ENCODE measurements around the gene CCSER2.
"Not testable (repeated sequence)": the region's sequence is repeated elsewhere in the genome, so short reads cannot be mapped to it uniquely, and the experiment has no call there.

CCSER2 gene

DNA sequence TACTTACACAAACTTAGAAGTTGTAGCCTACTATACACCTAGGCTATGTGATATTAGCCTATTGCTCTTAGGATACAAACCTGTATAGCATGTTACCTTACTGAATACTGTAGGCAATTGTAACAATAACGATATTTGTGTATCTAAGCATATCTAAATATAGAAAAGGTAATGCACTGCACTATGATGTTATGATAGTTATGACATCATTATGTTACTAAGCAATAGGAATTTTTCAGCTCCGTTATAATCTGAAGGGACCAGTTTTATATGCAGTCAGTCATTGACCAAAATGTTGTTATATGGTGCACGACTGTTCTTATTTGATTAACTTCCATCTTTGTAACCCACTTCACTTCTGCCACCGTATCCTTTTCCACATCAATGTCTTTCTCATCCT, 62.0 kb downstream of the CCSER2 start:
- DNase-seq (ENCODE audit: low read depth, low spot score) = no peak

DNA sequence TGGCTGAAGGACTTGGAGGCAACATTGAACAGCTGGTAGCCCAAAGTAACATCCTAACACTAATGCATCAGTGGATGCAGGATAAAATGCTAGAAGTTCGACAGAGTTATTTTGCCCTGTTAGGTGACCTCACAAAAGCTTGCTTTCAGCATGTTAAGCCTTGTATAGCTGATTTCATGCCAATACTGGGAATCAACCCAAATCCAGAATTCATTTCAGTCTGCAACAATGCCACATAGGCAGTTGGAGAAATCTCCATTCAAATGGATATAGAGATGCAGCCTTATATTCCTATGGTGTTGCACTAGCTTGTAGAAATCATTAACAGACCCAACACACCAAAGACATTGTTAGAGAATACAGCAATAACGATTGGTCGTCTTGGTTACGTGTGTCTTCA, 62.9 kb downstream of the CCSER2 start:
- DNase-seq (ENCODE audit: low read depth, low spot score) = no peak

DNA sequence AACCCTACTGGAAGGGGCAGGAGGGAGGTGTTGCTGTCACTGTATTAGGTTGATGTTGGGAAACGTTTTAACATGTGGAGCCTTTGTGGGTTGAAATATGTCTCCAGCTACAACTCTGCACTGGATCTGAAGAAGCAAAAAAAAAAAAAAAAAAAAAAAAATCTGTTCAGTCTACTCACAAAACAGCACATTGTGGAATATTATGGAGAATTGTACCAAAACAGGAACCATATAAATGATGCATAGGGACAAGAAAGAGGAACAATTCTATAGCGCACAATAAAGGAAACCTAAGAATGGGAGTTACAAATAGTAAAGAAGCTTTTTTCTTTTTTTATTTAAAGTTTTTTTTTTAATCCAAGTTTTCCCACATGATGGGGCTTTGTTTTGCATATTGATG, 63.8 kb downstream of the CCSER2 start:
- no peak for DNase-seq (ENCODE audit: low read depth, low spot score)

DNA sequence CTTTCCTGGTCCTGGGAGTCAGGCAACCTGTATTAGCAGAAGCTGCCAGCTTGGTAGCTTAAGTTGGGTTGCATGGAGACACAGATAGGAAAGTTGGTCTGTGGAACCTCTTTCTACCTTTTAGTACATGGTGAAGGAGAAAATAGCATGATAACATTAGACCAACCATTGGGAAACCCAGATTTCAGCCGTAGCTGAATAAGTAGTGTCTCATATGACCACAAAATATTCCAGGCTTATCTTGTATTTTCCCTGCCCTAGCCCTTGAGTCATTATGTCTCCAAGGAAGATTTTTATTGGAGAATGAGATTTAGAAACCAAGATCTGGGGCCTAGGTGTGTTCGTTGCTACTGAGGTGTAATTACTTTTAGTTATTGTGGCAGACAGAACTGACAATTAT, 67.2 kb downstream of the CCSER2 start:
- DNase-seq (ENCODE audit: low read depth, low spot score) = no peak

DNA sequence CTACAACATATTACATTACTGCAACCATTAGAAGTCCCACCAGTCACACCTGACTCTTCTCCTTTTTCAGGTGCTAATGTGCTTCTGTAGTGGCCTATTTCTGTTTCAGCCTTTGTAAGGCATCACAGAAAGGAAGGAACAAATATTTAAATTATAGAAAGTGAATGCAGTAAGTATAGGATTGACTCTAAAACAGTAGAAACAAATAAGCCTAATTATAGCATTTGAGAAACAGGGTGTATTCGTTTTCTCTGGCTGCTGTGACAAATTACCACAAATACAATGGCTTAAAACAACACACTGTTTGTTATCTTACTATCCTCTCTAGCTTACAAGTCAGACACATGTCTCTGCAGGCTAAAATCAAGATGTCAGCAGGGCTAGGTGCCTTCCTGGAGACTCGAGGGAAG, 69.4 kb downstream of the CCSER2 start:
- DNase-seq (ENCODE audit: low read depth, low spot score) = no peak

DNA sequence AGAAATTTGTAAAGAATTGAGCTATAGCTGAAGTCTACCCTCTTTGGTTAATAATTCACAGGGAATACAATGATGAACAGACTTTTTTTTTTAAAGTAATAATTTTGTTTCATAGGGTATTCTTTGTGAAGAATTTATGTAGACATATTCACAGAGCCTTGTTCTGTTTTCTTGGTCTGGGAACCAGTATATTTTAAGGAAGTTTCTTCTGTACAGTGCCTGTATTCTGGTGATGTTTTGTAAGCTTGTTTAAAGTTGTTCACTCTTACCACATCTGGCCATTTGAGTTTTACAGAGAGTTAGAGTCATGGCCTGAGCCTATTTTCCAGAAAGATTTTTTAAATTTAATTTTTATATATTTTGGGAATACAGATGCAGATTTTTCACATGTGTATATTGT, 70.3 kb downstream of the CCSER2 start:
- DNase-seq (ENCODE audit: low read depth, low spot score) = no peak

DNA sequence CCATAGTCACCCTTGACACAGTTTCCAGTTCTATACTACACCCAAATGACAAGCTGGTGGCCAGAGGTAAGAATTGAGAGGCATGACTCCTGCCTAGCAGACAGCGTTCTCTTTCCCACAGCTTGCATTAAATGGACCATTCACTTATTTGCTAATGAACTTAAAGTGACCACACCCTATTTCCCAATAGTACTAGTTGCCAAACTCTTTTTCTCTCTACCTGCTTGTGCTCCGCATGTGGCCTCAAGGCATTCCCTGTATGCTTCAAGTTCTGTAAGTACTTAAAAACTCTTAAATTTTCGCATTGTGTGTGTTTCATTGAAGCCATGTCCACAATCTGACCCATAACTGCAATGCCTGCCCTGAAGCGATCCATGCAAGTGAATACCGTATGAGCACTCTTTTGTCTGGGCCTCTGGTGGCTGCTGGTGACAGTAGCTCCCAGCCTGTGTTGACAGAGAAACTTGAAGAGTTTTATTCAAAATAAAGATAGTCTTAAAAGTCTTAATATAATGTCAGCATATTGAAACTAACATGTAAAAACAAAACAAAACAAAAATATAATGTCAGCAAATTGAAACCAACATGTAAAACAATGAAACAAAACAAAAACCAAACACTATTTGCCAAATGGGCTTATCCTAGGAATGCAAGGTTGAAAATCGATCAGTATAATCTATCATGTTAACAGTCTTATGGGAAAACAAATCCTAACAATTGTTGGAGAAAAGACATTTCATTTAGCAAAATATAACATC, 73.6 kb downstream of the CCSER2 start:
- no peak for DNase-seq (ENCODE audit: low read depth, low spot score)

DNA sequence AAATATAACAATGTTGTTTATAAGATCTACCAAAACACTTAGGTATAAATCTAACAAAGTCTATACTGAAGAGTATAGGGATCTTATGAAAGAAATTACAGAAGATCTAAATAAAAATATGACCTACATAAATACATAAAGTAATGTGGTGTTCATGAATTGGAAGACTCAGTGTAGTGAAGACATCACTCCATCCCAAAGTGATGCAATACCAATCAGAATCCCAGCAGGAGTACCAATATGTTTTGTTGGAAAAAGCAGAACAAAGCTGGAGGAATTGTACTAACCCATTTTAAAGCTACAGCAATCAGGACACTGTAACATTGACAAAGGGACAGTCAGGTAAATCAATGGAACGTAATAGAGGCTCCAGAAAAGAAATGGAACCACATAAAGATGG, 76.4 kb downstream of the CCSER2 start:
- DNase-seq (ENCODE audit: low read depth, low spot score) = no peak

DNA sequence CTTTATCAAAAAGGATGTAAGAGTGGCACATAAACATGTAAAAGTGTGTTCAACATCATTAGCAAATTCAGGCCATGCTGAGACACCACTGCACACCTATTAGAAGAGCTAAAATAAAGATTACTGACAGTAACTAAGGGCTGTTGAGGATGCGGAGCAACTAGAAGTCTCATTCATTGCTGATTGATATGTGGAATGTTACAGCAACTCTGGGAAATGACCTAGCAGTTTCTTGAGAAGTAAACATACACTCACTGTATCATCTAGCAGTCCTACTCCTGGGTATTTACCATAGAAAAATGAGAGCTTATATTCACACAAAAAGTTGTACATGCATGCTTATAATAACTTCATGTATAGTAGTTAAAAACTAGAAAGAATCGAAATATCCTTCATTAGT, 77.3 kb downstream of the CCSER2 start:
- no peak for DNase-seq (ENCODE audit: low read depth, low spot score)

DNA sequence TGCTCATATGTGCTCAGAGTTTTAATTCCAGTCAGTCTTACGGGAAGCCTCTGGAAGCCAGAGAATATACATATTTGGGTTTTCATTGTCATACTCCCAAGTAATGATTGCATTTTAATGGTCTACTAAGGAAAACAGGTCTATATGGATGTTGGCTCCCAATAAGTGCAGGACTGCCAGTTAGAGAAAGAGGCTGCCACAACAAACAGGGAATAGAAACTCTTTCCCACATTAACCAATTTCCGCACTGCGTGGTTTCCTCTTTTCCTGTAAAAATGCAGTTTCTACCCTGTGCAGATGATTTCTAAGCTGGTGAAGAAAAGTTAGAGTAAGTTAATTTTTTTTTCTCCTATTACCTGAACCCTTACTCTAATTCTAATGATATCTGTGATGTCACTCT, 78.2 kb downstream of the CCSER2 start:
- DNase-seq (ENCODE audit: low read depth, low spot score) = no peak

DNA sequence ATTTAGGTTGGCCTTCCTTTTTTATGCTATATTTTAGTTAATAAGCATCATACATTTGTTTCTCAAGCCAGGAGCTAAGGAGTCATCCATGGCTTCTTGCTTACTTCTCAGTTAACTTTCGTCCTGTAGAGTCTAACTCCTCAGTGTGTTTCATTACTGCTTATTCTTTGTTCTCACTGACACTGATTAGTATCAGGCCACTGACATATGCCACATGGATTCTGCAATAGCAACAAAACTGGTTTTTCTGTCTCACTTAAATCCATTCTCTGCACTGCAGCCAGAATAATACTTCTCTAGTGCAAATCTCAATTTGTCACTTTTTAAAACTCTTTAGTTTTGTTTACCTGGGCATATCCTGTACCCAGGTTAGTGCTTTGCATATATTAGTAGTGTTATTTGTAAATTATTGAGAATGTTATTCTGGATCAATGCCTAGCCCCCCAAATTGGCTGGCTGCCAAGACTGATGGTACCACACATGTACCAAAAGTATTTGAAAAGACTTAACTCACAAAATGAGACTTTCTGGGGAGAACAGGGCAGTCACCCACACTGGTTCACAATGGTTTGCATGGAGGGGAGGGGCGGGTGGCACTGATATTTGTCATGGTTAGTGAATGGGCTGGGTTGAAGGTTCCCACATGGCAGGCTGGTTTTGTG, 79.1 kb downstream of the CCSER2 start:
- no peak for DNase-seq (ENCODE audit: low read depth, low spot score)

DNA sequence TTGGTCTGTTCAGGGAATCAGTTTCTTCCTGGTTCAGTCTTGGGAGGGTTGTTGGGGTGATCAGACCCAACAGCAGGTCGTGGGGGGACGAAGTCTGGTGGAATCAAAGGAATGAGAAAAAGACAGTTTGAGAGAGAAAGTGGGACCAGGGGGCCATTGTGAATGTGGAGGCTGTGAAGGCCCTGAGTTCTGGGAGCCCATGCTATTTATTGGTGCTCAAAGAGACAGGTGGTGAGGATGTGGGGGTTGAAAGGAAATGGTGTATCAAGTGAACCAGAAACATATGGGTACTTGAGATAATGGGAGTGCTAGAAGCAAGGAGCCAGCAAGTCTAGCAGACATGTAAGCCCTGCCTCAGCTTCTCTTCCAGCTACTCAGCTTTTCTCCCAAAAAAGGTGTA, 84.1 kb downstream of the CCSER2 start:
- DNase-seq (ENCODE audit: low read depth, low spot score) = no peak

DNA sequence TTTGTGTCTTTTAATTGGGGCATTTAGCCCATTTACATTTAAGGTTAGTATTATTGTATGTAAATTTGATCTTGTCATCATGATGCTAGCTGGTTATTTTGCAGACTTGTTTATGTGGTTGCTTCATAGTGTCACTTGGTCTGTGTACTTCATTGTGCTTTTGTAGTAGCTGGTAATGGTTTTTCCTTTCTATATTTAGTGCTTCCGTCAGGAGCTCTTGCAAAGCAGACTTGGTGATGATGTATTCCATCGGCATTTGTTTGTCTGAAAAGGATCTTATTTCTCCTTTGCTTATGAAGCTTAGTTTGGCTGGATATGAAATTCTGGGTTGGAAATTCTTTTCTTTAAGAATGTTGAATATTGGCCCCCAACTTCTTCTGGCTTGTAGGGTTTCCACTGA, 85.7 kb downstream of the CCSER2 start:
- DNase-seq (ENCODE audit: low read depth, low spot score) = not testable (repeated sequence)

DNA sequence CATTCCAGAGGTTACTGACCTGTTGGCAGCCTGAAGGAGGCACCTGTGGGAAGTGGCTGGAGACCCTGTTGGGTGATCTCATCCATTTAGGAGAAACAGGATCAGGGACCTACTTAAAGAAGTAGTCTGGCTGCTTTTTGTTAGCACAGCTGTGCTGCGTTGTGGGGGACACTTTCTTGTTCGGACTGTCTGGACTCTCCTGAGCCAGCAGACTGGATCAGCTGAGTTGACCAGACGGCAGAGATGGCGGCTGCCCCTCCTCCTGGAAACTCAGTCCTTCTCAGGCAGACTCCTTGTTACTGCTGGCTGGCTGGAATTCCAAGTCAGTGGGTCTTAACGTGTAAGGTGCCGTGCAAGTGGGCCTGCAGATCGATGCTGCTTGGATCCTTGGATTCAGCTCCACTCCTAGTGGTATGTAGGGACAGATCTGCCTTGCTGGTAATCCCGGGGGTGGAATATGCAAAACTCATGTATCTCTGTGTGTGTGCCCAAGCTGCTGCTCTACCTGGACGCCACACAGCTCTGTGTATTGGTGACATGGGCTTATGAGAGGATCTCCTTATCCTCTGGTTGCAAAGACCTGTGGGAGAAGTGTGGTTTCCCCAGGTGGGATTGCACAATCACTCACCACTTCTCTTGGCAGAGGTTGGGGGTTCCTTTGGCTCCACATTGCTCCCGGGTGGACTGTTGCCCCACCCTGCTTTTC, 87.3 kb downstream of the CCSER2 start:
- DNase-seq (ENCODE audit: low read depth, low spot score) = no peak

DNA sequence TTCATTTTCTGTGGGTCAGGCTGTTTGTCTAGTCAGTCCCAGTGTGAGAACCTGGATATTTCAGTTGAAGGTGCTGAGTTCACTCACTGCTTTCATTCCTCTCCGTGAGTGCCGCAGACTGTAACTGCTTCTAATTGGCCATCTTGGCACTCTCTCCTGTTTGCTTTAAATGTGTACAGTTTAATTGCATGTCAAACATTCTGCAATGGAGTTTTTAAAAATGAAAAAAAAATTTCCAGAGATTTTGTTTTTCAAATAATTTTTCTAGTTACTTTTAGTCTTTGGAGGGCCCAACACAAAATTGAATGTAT, 87.8 kb downstream of the CCSER2 start:
- DNase-seq (ENCODE audit: low read depth, low spot score) = no peak

DNA sequence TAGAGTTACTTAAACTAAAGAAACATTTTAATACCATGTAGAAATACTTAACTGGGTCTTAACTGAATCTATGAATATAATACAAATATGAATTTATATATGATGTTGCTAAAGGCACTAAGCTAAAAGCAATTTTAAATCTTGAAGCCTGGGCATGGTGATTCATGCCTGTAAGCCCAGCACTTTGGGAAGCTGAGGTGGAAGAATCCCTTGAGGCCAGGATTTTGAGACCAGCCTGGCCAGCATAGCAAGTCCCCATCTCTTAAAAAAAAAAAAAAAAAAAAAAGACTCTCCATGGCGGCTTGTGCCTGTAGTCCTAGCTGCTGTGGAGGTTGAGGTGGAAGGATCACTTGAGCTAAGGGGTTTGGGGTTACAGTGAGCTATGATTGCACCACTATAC, 95.3 kb downstream of the CCSER2 start:
- no peak for DNase-seq (ENCODE audit: low read depth, low spot score)

DNA sequence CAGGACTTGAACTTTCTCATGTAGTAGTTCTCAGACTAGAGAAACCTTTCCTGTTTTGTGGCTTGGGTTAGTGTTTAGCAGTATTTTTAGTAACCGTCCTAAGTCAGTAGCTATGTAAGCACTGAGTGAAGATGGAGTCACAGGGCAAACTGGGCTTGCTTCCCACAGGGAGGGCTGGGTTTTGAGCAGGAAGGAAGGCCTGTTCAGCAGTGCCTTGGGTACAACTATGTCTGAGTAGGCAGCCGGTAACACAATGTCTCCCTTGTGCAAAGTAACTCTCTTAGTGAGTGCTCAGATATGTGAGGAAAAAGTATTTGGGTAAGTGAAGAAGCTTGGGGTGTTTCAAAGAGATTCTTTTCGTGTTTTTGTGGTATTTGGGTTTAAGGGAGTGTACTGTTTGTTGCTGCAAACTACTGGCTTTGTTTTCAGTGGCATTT, 96.4 kb downstream of the CCSER2 start:
- DNase-seq (ENCODE audit: low read depth, low spot score) = no peak

DNA sequence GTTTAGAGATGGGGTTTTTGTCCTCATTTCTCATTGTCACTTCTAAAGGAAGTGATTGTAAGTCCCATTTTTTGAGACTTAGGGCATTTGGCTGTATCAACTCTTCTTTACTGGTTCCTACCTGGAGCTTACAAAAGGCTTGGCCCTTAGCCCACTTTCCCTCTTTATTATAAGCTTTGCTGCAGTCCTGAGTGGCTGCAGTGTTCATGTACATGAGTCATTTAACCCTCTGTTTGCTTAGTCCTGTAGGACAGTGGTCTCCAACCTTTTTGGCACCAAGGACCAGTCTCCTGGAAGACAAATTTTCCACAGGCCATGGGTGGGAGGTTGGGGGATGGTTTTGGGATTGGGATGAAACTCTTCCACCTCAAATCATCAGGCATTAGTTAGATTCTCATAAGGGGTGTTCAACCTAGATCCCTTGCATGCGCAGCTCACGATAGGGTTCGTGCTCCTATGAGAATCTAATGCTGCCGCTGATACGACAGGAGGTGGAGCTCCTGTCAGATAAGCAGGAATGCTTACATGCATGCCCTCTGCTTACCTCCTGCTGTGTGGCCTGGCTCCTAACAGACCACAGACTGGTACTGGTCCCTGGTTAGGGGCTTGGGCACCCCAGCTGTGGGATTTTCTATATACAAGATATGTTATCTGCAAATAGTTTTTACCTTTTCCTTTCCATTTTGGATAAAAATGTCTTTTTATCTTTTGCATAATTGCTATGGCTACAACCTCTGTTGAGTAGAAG, 99.7 kb downstream of the CCSER2 start:
- no peak for DNase-seq (ENCODE audit: low read depth, low spot score)

DNA sequence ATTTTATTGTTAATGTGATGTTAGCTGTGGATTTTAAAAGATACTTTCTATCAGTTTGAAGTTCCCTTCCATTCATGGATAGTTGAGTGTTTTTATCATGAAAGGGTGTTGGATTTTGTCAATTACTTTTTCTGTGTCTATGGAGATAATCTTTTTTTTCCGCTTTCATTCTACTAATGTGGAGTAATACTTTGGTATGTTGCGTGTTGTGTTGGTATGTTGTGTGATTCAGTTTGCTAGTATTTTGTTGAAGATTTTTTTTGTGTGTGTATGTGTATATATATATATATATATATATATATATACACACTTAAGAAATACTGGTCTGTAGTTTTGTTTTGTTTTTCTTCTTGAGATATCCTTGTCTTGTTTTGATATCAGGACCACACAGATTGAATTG, 100.3 kb downstream of the CCSER2 start:
- no peak for DNase-seq (ENCODE audit: low read depth, low spot score)

DNA sequence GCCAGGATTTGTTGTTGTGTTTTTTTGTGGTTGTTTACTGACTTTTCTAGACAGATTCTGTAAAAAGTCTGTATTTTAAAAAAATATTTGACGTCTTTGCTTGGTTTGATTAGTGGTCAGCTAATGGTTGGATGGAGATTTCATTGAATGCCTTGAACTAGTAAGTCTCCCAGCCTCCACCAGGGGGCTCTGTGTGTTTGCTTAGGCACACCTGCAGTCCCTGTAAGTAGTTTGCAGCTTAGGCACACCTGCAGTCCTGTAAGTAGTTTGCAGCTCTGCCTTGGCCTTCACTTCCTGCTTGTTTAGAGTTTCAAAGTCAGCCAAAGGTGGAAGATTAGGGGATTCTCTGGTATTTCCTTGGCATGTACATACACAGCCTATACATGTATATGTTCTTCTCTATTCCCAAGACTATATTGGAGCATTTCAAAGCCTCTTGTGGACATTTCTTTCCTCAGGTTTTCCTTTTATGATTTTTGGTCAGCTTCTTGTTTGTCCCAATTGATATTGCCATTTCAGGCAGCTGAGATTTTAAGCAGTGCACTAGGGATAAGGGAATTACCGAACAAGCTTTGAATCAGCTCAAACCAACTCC, 101.6 kb downstream of the CCSER2 start:
- DNase-seq (ENCODE audit: low read depth, low spot score) = peak; percentile 50

DNA sequence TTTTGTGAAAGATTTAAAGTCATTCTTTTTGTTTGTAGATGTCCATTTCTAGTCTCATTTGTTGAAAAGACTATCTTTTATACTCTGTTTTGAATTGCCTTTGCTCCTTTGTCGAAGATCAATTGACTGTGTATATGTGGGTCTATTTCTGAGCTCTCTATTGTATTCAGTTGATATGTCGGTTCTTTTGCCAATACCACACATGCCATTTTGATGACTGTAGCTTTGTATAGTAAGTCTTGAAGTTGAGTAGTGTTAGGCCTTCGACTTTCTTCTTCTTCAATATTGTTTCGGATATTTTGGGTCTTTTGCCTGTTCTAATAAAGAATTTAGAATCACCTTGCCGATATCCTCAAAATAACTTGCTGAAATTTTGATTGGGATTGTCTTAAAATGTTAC, 104.5 kb downstream of the CCSER2 start:
- DNase-seq (ENCODE audit: low read depth, low spot score) = no peak

DNA sequence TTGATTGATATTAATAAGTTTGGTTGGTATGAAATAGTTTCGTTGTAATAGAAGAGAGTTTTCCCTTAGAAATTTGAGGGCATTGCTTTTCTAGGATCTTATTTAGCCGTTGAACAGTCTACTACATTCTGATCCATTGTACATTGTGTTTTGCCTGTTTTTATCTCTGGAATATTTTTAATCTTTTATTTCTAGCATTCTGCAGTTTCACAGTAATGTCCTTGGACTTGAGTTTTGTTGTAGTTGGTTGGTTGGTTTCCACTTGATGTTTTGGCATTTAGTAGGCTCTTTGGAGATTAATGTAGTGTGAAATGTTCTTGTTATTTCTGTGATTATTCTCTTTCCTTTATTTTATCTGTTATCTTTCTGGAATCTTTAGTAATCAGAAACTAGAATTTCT, 112.4 kb downstream of the CCSER2 start:
- DNase-seq (ENCODE audit: low read depth, low spot score) = no peak

Data from activated CD4-positive, CD25-positive, alpha-beta regulatory T cell treated with anti-CD3 and anti-CD28 coated beads, Interleukin-2, amount 50 U/mL, for 16 hours (primary cell).